GM19455 (cell line): ENCODE measurements around the gene ARHGAP27.

Source experiments
- ATAC-seq: cut with Tn5 transposase; IDR thresholded peaks from one replicate; pipeline ENCODE4 v1.9.1; 2021; ENCODE audit not compliant: unreplicated experiment

ARHGAP27 gene

GRCh38 chr17:45388604-45389325 is 43.9 kb downstream of the ARHGAP27 start:
- no peak for ATAC-seq

GRCh38 chr17:45387739-45388138 is 44.9 kb downstream of the ARHGAP27 start:
- no peak for ATAC-seq

GRCh38 chr17:45386178-45386577 is 46.5 kb downstream of the ARHGAP27 start:
- no peak for ATAC-seq

GRCh38 chr17:45385331-45385997 is 47.2 kb downstream of the ARHGAP27 start:
- no peak for ATAC-seq

- ATAC-seq, result no peak
These were observed 47.8 kb downstream of the ARHGAP27 start for GRCh38 chr17:45384789-45385262.

GRCh38 chr17:45384047-45384788 is 48.5 kb downstream of the ARHGAP27 start:
- ATAC-seq, result no peak

GRCh38 chr17:45383003-45383402 is 49.7 kb downstream of the ARHGAP27 start:
- no peak for ATAC-seq

- ATAC-seq, result no peak
These were observed 50.4 kb downstream of the ARHGAP27 start for GRCh38 chr17:45382226-45382625.

- ATAC-seq, result no peak
These were observed 51.7 kb downstream of the ARHGAP27 start for GRCh38 chr17:45380991-45381390.

- ATAC-seq, result no peak
These were observed 52.5 kb downstream of the ARHGAP27 start for GRCh38 chr17:45380046-45380765.

GRCh38 chr17:45377401-45377800 is 55.3 kb downstream of the ARHGAP27 start:
- no peak for ATAC-seq

- ATAC-seq, result no peak
These were observed 56.3 kb downstream of the ARHGAP27 start for GRCh38 chr17:45376171-45377005.

GRCh38 chr17:45374501-45374900 is 58.2 kb downstream of the ARHGAP27 start:
- ATAC-seq, result no peak

- no peak for ATAC-seq
These were observed 60.3 kb downstream of the ARHGAP27 start for GRCh38 chr17:45372325-45372869.

GRCh38 chr17:45371414-45372324 is 61.0 kb downstream of the ARHGAP27 start:
- no peak for ATAC-seq

- ATAC-seq, result no peak
These were observed 61.7 kb downstream of the ARHGAP27 start for GRCh38 chr17:45370949-45371413.

GRCh38 chr17:45369421-45369820 is 63.2 kb downstream of the ARHGAP27 start:
- no peak for ATAC-seq

GRCh38 chr17:45368651-45369050 is 64.0 kb downstream of the ARHGAP27 start:
- ATAC-seq, result no peak

- ATAC-seq, result no peak
These were observed 65.5 kb downstream of the ARHGAP27 start for GRCh38 chr17:45367216-45367615.
